Retina (tissue), 1 donor: ENCODE results near the gene TPPP3.
"Not testable (repeated sequence)": the region's sequence is repeated elsewhere in the genome, so short reads cannot be mapped to it uniquely, and the experiment has no call there.

Experiments used
- DNase-seq: peaks from one replicate; pipeline ENCODE4 v3.0.0-alpha.2; 2016

Gene TPPP3

DNA sequence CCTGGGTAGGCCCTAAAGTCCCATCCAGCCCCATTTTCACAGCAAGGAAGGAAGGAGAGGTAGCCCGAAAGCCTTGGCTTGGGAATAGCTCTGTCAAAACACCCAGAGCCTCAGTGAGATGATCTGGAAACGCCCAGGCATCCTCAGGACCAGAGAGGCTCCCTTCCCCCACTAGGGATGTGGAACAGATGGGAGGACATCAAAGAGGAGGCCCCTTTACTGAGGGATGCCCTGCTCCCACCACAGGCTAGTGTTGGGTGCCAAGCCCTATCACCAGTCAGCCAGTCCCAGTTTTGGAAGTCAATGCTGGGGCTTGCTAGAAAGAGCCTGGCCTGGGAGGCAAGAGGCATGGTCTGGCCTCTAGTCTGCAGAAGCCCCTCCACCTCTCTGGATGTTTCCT is 4.7 kb downstream of the TPPP3 start:
- no peak for DNase-seq

DNA sequence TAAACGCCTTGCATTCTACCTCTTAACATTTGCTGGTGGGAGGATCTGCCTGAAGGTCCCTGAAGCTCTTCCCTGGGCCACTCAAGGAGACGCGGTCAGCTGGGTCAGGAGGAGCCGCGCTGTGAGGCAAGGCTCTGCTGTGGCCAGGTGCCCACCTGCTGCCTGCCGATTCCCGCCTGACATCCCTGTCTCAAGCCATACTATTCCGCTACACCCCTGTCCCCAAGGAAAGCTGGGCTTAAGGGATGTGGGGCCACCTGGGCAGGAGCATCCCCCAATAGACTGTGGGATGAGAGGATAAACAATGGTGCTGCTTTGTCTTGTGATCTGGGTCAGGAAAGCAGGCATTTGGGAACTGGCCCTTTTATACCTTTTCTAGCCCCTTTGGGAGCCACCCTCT is 5.1 kb downstream of the TPPP3 start:
- DNase-seq: no peak

- no peak for DNase-seq
Measured at GRCh38 chr16:67387479-67388079, 5.7 kb downstream of the TPPP3 start.

DNA sequence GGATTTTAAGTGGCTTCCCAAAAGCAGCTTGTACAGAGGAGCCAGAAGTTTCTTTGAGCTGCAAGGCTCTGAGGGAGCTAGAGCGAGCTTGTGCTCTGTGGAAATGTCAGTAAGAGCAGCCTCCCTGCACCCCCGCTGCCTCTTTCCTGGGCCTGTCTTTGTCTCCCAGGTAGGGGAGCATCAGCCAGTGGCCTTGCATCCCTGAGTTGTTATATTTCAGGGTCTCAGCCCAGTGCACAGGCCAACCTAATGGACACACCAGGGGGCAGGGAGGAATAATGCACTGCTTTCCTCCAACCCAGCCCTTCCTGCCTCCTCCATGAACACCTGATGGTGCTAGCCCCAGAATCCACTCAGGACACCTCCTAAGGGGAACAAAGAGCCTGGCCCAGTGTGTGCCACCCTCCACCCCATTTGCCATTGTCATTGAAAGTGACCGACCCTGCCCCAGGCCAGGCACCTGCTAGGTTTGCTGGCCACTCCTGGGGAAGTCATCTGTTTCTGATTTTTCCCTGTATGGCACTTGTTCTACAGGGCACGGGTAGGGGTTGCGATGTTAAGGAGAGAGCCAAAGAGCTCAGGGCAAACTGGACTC is 6.3 kb downstream of the TPPP3 start:
- DNase-seq: no peak

DNA sequence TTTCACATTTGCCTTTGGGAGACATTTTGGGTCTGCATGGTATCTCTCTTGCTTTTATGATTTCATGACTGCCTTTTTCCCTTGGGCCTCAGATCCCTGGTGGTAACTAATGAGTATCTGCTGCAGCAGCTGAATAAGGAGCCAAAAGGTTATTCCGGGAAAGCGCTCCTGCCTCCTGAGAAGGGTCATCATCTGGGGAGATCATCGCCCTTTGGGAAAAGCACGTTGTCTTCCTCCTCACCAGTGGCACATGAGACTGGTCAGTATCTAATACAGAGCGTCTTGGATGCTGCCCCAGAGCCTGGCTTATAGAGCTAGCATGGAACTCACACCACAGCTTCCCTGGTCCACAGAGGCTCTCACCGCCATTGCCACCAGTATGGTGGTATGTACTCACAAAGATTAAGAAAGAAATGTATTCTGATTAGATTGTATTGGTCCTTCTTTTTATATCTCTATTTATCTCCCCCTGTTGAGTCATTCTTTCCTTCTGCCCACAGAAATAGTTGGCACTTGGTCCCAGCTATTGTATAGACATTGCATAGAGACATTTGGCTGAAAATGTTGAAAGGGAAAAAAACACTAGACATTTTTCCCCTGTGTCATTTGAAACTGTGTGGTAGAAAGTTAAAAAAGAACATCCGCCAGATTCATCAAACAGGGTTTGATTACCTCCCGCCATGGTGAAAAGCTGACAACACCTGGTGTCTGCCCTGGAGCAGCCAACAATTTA is 8.4 kb downstream of the TPPP3 start:
- no peak for DNase-seq

DNA sequence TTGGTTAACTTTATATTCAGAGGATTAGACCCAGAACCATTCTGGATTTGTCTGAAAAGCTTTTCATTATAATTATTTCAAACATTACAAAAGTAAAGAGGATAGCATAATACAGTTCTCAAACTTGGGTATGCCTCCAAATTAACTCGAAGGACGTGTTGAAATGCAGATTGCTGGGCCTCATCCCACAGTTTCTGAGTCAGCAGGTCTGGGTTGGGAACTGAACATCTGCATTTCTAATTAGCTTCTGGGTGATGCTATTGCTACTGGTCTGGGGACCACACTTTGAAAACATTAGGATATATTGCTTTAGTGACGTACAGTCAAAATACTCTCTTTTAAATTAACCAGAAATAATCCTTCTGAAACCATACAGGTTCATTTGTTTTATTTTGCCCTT is 10.0 kb downstream of the TPPP3 start:
- no peak for DNase-seq

- no peak for DNase-seq
Measured at GRCh38 chr16:67378642-67379041, 14.7 kb downstream of the TPPP3 start.

- DNase-seq: not testable (repeated sequence)
Measured at GRCh38 chr16:67376012-67376411, 17.3 kb downstream of the TPPP3 start.

- DNase-seq: peak; percentile 40
Measured at GRCh38 chr16:67372664-67373063, 20.6 kb downstream of the TPPP3 start.

- DNase-seq: no peak
Measured at GRCh38 chr16:67370661-67371060, 22.6 kb downstream of the TPPP3 start.

DNA sequence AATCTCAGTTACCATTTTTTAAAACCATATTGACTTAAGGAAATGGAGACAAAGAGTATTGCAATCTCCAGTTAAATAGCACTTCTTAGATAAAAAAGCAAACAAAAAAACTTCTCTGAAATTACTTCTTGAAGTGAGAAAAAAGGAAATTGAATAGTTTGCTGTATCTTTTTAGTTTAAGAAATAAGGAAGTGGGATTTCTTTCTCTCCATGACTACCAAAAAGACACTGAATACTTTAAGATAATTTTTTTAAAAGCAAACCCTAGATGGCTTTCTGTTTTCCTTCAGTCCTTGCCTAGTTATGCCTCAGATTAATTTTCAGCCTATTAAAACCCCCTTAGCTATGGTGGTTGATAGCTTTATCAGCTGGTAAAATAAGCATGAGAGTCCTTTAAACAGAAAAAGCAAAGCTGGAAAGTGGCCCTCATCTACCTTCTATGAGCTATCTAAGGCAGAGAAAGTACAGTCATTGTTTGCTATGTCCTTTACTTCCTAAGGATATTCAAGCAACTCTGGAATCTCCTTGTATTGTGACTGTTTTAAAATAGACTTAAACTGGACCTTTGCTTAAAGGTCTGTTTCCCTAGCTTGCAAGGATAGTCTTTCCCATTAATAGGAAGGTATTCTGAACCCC is 28.6 kb downstream of the TPPP3 start:
- DNase-seq: no peak

- no peak for DNase-seq
Measured at GRCh38 chr16:67361038-67361437, 32.3 kb downstream of the TPPP3 start.

- not testable (repeated sequence) for DNase-seq
Measured at GRCh38 chr16:67359540-67360269, 33.6 kb downstream of the TPPP3 start.

DNA sequence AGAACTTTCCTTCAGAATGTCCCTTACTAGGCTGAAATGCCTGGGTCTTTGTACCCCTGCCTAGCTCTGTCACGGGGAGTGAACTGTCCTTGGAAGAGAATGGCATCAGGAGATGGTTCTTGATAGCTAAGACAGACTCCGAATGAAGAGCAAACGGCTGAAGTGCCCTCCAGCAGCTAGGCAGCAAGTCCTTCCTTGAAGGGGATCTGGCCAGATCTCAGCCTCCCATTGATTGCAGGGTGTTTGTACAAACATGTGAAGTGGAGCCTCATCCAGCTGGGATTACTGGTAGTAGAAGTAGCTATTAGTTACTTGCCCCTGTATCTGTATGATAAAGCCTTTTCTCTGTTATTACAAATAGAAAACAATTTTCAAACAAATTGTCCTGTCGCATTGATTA is 35.7 kb downstream of the TPPP3 start:
- DNase-seq: no peak

GRCh38 chr16:67356396-67356795 is 36.9 kb downstream of the TPPP3 start:
- DNase-seq: no peak

GRCh38 chr16:67352463-67352862 is 40.8 kb downstream of the TPPP3 start:
- DNase-seq: not testable (repeated sequence)

DNA sequence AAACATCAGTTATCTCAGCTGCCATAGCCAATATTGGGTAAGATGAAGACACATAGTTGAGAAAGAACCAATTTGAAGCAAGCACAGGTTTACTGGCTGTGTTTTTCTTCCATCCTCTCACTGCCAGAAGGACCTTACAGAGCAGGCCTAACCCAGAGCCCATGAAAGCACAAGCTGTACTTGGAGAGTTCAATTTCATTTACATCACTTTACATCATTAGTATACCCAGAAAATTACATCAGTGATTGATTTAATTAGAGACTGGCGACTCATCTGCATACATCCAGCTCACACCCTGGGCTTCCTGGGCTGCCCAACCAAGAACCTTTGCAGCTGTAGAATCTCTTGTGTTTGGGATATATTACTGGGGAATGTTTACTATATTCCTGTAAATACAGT is 43.0 kb downstream of the TPPP3 start:
- no peak for DNase-seq

DNA sequence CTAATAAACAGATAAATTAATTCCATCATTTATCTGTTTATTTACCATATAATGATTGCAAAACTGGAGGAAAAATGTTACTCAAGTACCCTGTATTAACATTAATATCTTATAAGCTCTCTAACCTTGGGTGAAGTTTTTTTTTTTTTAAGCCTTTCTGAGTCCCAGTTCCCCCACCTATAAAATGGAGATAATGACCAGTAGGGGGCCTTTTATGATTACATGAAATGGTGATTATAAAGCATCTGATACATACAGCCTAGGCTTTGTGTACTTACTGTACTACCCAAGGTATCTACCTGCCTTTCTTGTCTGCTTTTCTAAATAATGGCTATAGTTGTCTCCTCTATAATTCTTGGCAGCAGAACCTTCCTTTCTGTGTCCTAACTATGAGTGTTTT is 44.1 kb downstream of the TPPP3 start:
- DNase-seq: peak; percentile 14

DNA sequence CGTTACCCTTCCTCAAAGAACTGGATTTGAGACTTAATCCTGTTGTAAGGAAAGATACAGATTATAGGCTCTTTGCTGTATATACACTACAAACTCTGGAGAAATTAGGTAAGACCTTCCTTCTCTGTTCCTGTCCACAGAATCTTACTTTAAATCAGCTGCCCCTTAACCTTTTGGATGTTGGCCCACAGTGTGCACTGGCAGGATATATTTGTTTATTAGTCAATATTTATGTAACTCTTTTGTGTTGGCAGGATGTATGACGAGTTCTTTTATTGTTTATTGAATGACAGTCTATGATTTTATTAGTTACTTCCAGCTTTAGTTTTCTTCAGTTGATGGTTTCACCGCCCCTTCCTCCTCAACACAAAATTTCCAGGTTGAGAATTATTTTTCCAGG is 47.0 kb downstream of the TPPP3 start:
- DNase-seq: no peak

- DNase-seq: no peak
Measured at GRCh38 chr16:67345401-67345800, 47.9 kb downstream of the TPPP3 start.

DNA sequence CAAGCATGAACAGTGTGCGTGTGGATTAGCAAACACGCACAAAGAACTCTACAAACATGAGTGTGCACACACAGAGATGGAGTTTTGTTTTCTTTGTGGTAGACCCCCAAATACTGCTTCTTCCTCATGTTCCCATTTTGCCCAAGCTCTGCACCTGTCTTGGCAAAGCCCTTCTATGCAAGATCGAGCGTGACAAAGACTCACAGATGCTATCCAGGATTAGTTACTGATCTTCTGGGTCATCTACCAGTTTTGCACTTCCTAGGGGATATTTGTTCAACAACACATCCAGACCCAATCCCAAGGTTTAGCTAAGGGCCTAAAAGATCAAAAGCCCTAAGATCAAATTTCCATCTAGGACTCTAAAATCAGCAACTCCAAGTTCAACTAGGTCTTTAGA is 50.7 kb downstream of the TPPP3 start:
- DNase-seq: no peak

DNA sequence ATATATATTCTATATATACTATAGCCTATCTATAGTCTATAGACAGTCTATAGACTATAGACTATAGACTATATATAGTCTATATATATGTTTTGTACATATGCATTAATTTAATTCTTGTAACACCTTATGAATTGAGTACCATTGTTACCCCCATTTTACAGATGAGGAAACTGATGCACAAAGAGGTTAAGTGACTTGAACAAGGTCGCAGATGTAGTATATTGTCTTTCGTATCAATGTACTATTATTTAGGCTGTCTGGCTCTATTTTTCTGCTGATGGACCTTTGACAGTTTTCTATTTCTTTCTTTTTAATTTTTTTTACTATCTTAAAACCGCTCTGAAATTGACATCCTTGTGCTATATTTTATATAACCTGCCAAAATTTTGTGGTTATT is 52.0 kb downstream of the TPPP3 start:
- no peak for DNase-seq
